ENCODE measurements around the gene SUGT1. TPM values are rescaled to one million over a fixed set of nuclear protein-coding genes. Genes with fewer than 3 reads are reported as not detected.
"Not testable (repeated sequence)": the region's sequence is repeated elsewhere in the genome, so short reads cannot be mapped to it uniquely, and the experiment has no call there.

SUGT1 gene
- total and polyA plus RNA-seq, 2 experiments from 2014 or later = 61.3 to 172 TPM

GRCh38 chr13:52707375-52707774 is 54.7 kb downstream of the SUGT1 start:
- no peak overlapping the region for H3K4me3 Mint-ChIP-seq
- Histone ChIP-seq H3K9me2 (ENCODE audit: insufficient read depth) (no peaks in the 10 kb centered on the region), H3K4me1 (ENCODE audit: insufficient read depth) (peaks cover 13% of the 10 kb centered on the region), H3K27me3 (ENCODE audit: insufficient read depth) (no peaks in the 10 kb centered on the region), H3K79me2 (replicated peaks; ENCODE audit: insufficient read depth) (no peaks in the 10 kb centered on the region), H4K20me1 (replicated peaks; ENCODE audit: insufficient read depth) (no peaks in the 10 kb centered on the region), H3K27ac (ENCODE audit: low read depth) (no peak overlapping the region), H3K36me3 (ENCODE audit: insufficient read depth) (peaks cover 5% of the 10 kb centered on the region; the same call in 1 of the 2 replicates), H3F3A (replicated peaks; ENCODE audit: low read depth) (no peaks in the 10 kb centered on the region), H3K4me2 (no peak overlapping the region), H3K4me3 (no peak overlapping the region), H2AFZ (no peak overlapping the region)
- peak overlapping the region; percentile 84; the same call in 1 of the 2 replicates for H3K27ac Mint-ChIP-seq
- TF ChIP-seq ZNF462 (CRISPR knock-in tag; IDR thresholded peaks at IDR 0.05) (no peak), CTCF (conservative IDR thresholded peaks at IDR 0.05; ENCODE audit: low read depth in 2 of 2) (peak in 1 of 2 experiments; percentile 42; a peak in 3 of 4 replicates)
- H3K36me3 Mint-ChIP-seq (ENCODE audit: low read depth) = peaks cover 18% of the 10 kb centered on the region; the same call in 2 of the 3 replicates
- H3K27me3 Mint-ChIP-seq (ENCODE audit: insufficient read depth, low read depth, poor library complexity) = no peaks in the 10 kb centered on the region
- DNase-seq (ENCODE audit: low spot score) (peak; percentile 27), ATAC-seq (no peak; the same call in 2 of the 3 replicates)
- H3K9me3 Mint-ChIP-seq = no peaks in the 10 kb centered on the region
- peaks cover 46% of the 10 kb centered on the region for H3K4me1 Mint-ChIP-seq

GRCh38 chr13:52708266-52708665 is 55.6 kb downstream of the SUGT1 start:
- H3K9me2 ChIP-seq (ENCODE audit: insufficient read depth); H4K20me1 ChIP-seq (replicated peaks; ENCODE audit: insufficient read depth); H3K36me3 ChIP-seq (ENCODE audit: insufficient read depth); DNase-seq (ENCODE audit: low spot score); H3K27ac ChIP-seq (ENCODE audit: low read depth); H3K4me2 ChIP-seq; H2AFZ ChIP-seq; H3K79me2 ChIP-seq (replicated peaks; ENCODE audit: insufficient read depth); H3K27ac Mint-ChIP-seq; H3K9me3 Mint-ChIP-seq; H3K27me3 ChIP-seq (ENCODE audit: insufficient read depth); H3K4me3 ChIP-seq; H3K4me3 Mint-ChIP-seq; H3F3A ChIP-seq (replicated peaks; ENCODE audit: low read depth); H3K27me3 Mint-ChIP-seq (ENCODE audit: insufficient read depth, low read depth, poor library complexity); ATAC-seq: not testable (repeated sequence)
- peaks cover 47% of the 10 kb centered on the region for H3K4me1 Mint-ChIP-seq
- H3K36me3 Mint-ChIP-seq (ENCODE audit: low read depth) = peaks cover 18% of the 10 kb centered on the region; the same call in 2 of the 3 replicates
- peaks cover 13% of the 10 kb centered on the region for H3K4me1 ChIP-seq (ENCODE audit: insufficient read depth)

All from GM23338 (cell line).